Suprapubic skin (tissue), 3 donors: Measurements from ENCODE around the gene CELSR2.

Experiments used
- CTCF ChIP-seq, 2 donors: fragments of 200-600 bp in 1 of 2; fragments of 450-650 bp in 1 of 2; sonication (generic) in 1 of 2; IDR thresholded peaks; one replicate each; pipeline ENCODE4 v1.5.1; 2016 to 2019; ENCODE audit warnings: antibody characterized with exemption in 2 of 2, mild to moderate bottlenecking in 1 of 2, moderate library complexity in 1 of 2
- EP300 ChIP-seq: sonication (generic); formaldehyde crosslinking; IDR thresholded peaks from one replicate; pipeline ENCODE4 v1.6.1; 2017; ENCODE audit warnings: antibody characterized with exemption
- POLR2A ChIP-seq, 2 donors: fragments of 450-650 bp; IDR thresholded peaks; one replicate each; pipeline ENCODE4 v1.6.1; 2017; ENCODE audit warnings: antibody characterized with exemption in 2 of 2, mild to moderate bottlenecking in 2 of 2, moderate library complexity in 2 of 2

DNA sequence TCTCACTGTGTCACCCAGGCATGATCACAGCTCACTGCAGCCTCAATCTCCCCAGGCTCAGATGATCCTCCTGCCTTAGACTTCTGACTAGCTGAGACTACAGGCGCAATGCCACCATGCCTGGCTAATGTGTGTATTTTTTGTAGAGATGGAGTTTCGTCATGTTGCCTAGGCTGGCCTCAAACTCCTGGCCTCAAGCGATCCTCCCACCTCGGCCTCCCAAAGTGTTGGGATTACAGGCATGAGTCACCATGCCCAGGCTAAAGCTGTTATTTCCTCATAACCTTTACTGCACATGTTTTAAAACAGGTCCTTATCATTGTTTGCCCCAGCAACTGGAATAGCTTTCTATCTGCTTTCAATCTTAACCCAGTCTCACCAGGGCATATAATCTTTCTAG is 32.7 kb upstream of the CELSR2 start:
- no peak for TF ChIP-seq CTCF (IDR thresholded peaks at IDR 0.05)
- TF ChIP-seq POLR2A (IDR thresholded peaks at IDR 0.05) = no peak
- no peak for TF ChIP-seq EP300
